B cell (primary cell): Measurements from ENCODE around the gene RPL27. TPM values are rescaled to one million over a fixed set of nuclear protein-coding genes. Genes with fewer than 3 reads are reported as not detected.

Experiments used
- ATAC-seq: fragments of 200-7000 bp; cut with Tn5 transposase; one replicate; pipeline ENCODE4 v1.10.0; 2021; ENCODE audit warnings: low read depth, mild to moderate bottlenecking, moderate number of reproducible peaks, moderate library complexity
- CTCF ChIA-PET: fragments of 350-600 bp; sonication (Branson Sonifier 250); formaldehyde crosslinking; loops from one replicate; lab custom pipeline; 2021; ENCODE audit warnings: antibody characterized with exemption, inconsistent platforms; lab: Charles Lee
- POLR2A ChIA-PET: fragments of 350-600 bp; sonication (Branson Sonifier 250); formaldehyde crosslinking; loops from one replicate; lab custom pipeline; 2021; ENCODE audit warnings: antibody characterized with exemption; lab: Charles Lee
- DNase-seq: peaks from one replicate; pipeline ENCODE4 v3.0.0; 2013
- H2AFZ ChIP-seq: 2 replicates; pipeline ENCODE4 v1.6.1; 2012; ENCODE audit warnings: mild to moderate bottlenecking, low read depth, low read length; ENCODE audit not compliant: insufficient read depth, poor library complexity, severe bottlenecking
- H3K27ac ChIP-seq, 2 donors: 1 replicate in 1 of 2; 2 replicates in 1 of 2; pipeline ENCODE4 v1.5.1; 2012 to 2013; ENCODE audit warnings: low read length in 2 of 2, mild to moderate bottlenecking in 2 of 2, moderate library complexity in 1 of 2
- H3K27me3 ChIP-seq, 4 experiments: fragments of 200-600 bp in 1 of 4; sonication (generic) in 1 of 4; replicated peaks in 1 of 4; 1 replicate in 2 of 4; 2 replicates in 2 of 4; pipeline versions ENCODE4 v1.6.1 to v1.7.0; 2013 to 2016; ENCODE audit warnings: low read length in 3 of 4, mild to moderate bottlenecking in 2 of 4, mixed read lengths in 1 of 4, moderate library complexity in 1 of 4; ENCODE audit not compliant: insufficient read depth in 4 of 4, control insufficient read depth in 3 of 4; ENCODE audit errors: control extremely low read depth in 1 of 4
- H3K36me3 ChIP-seq, 2 experiments: replicated peaks in 1 of 2; 1 replicate in 1 of 2; 2 replicates in 1 of 2; pipeline versions ENCODE4 v1.6.1 to v1.7.1; 2013; ENCODE audit warnings: low read length in 1 of 2; ENCODE audit not compliant: insufficient read depth in 2 of 2, control insufficient read depth in 1 of 2; ENCODE audit errors: control extremely low read depth in 1 of 2, extremely low read depth in 1 of 2
- H3K4me1 ChIP-seq, 2 donors: fragments of 200-600 bp in 1 of 2; sonication (generic) in 1 of 2; 1 replicate in 1 of 2; 2 replicates in 1 of 2; pipeline versions ENCODE4 v1.5.1 to v1.6.1; 2013 to 2017; ENCODE audit warnings: low read length in 2 of 2; ENCODE audit not compliant: control insufficient read depth in 2 of 2, insufficient read depth in 2 of 2
- H3K4me2 ChIP-seq: replicated peaks from 2 replicates; pipeline ENCODE3; 2012; ENCODE audit warnings: mild to moderate bottlenecking, low read depth, low read length; ENCODE audit not compliant: poor library complexity, severe bottlenecking
- H3K4me3 ChIP-seq, 5 experiments: fragments of 200-600 bp in 1 of 5; sonication (generic) in 1 of 5; 1 replicate in 3 of 5; 2 replicates in 2 of 5; pipeline versions ENCODE4 v1.5.1 to v1.7.0; 2011 to 2016; ENCODE audit warnings: low read length in 4 of 5, mild to moderate bottlenecking in 4 of 5, low read depth in 2 of 5, control low read depth in 1 of 5, moderate library complexity in 1 of 5; ENCODE audit not compliant: insufficient read depth in 1 of 5; ENCODE audit errors: control extremely low read depth in 1 of 5, extremely low read depth in 1 of 5
- H3K79me2 ChIP-seq: fragments of 200-600 bp; sonication (generic); one replicate; pipeline ENCODE4 v1.6.0; 2016; ENCODE audit warnings: low read length; ENCODE audit not compliant: control insufficient read depth, insufficient read depth
- H3K9ac ChIP-seq: fragments of 200-600 bp; sonication (generic); 2 replicates; pipeline ENCODE4 v1.6.1; 2017; ENCODE audit warnings: mild to moderate bottlenecking, low read length, moderate library complexity
- H3K9me3 ChIP-seq, 3 donors: one replicate each; pipeline versions ENCODE4 v1.6.1 to v1.7.1; 2013; ENCODE audit warnings: low read length in 2 of 3; ENCODE audit not compliant: control insufficient read depth in 2 of 3, insufficient read depth in 1 of 3; ENCODE audit errors: control extremely low read depth in 1 of 3
- H4K20me1 ChIP-seq: 2 replicates; pipeline ENCODE4 v1.6.0; 2012; ENCODE audit warnings: mild to moderate bottlenecking, low read length; ENCODE audit not compliant: insufficient read depth, control insufficient read depth, poor library complexity, severe bottlenecking
- H3K27ac Mint-ChIP-seq: one replicate; pipeline ENCODE4 v1.8.0; 2021; ENCODE audit warnings: mixed read lengths
- H3K27me3 Mint-ChIP-seq: one replicate; pipeline ENCODE4 v1.8.0; 2021; ENCODE audit warnings: mixed read lengths
- H3K4me1 Mint-ChIP-seq: one replicate; pipeline ENCODE4 v1.8.0; 2021; ENCODE audit warnings: mixed read lengths
- H3K4me3 Mint-ChIP-seq: one replicate; pipeline ENCODE4 v1.8.0; 2021; ENCODE audit warnings: mixed read lengths
- H3K9me3 Mint-ChIP-seq: one replicate; pipeline ENCODE4 v1.8.0; 2022; ENCODE audit warnings: mixed read lengths; ENCODE audit not compliant: insufficient read depth
- EZH2 ChIP-seq: IDR thresholded peaks from 2 replicates; pipeline ENCODE4 v1.6.1; 2012; ENCODE audit warnings: borderline replicate concordance, low read depth, mild to moderate bottlenecking, moderate library complexity, low read length; ENCODE audit not compliant: insufficient read depth, poor library complexity, severe bottlenecking
- WGBS: methylation state at CpG from one replicate; pipeline ENCODE4 v1.1.5; 2013; ENCODE audit warnings: missing lambda C conversion rate; ENCODE audit not compliant: insufficient coverage; 5-methylcytosine and 5-hydroxymethylcytosine counted together
- intact Hi-C: fragments of 100-400 bp; cut with micrococcal nuclease; formaldehyde crosslinking; loops from one replicate; pipeline ENCODE4 v1.10.0; 2022
- polyA plus RNA-seq: library from polyadenylated mRNA; depleted of rRNA; stranded (reverse); fragments of >200 nt; gene quantifications from 2 replicates; pipeline ENCODE4 v1.2.3, GENCODE V29; 2012
- total RNA-seq, 2 donors: library from RNA; stranded (reverse); fragments of 120-200 nt in 1 of 2; gene quantifications; 1 replicate in 1 of 2; 2 replicates in 1 of 2; pipeline versions ENCODE4 v1.2.3 to v1.2.4, GENCODE V29; 2013 to 2022
- TF ChIP-seq, protein P1 (sequence below): fragments of 200-600 bp; IDR thresholded peaks from one replicate; pipeline ENCODE4 v1.8.0; 2022; ENCODE audit warnings: antibody characterized with exemption, mild to moderate bottlenecking

The RPL27 gene
- total and polyA plus RNA-seq, 2 donors (not counting 1 experiment from before 2014, with no cell fraction given) = 1,087 to 3,493 TPM

DNA sequence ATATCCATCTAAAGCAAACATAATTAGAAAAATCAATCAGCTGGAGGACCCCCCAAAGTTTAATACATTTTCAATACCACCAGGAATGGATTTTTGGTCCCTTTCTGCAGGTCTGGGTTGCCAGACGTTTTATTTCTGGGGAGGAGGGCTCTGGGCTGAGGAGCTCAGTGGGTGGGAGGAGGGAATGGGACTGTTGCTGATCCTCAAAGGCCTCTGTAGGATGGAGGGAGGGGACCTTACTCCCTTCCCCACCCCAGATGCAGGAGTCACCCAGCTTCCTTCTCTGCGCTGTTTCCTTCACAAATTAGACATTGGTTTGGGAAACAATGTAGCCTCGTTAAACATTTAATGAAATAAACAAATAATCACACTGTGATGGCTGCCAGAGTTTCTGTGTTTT is 33.4 kb downstream of the RPL27 start:
- POLR2A ChIA-PET = no interaction called here
- Histone ChIP-seq H3K4me2 (no peak overlapping the region), H3K9ac (no peak overlapping the region), H3K27me3 (no peaks in the 10 kb centered on the region), H3K4me3 (no peak overlapping the region), H4K20me1 (no peaks in the 10 kb centered on the region), H3K36me3 (no peaks in the 10 kb centered on the region), H3K9me3 (no peaks in the 10 kb centered on the region), H3K4me1 (no peaks in the 10 kb centered on the region), H3K27ac (no peak overlapping the region), H3K79me2 (no peaks in the 10 kb centered on the region), H2AFZ (no peak overlapping the region)
- ATAC-seq = no peak
- Mint-ChIP-seq H3K9me3 (no peaks in the 10 kb centered on the region), H3K4me3 (no peak overlapping the region), H3K4me1 (no peaks in the 10 kb centered on the region), H3K27me3 (no peaks in the 10 kb centered on the region), H3K27ac (no peak overlapping the region)
- no peak for DNase-seq
- CTCF ChIA-PET = interaction anchor here (0.8 kb wide), 1 partner anchor 26 kb away, joined by 3 read pairs; the partner anchor contains the start of gene IFI35
- TF ChIP-seq EZH2 = no peak
- TF ChIP-seq, protein P1, sequence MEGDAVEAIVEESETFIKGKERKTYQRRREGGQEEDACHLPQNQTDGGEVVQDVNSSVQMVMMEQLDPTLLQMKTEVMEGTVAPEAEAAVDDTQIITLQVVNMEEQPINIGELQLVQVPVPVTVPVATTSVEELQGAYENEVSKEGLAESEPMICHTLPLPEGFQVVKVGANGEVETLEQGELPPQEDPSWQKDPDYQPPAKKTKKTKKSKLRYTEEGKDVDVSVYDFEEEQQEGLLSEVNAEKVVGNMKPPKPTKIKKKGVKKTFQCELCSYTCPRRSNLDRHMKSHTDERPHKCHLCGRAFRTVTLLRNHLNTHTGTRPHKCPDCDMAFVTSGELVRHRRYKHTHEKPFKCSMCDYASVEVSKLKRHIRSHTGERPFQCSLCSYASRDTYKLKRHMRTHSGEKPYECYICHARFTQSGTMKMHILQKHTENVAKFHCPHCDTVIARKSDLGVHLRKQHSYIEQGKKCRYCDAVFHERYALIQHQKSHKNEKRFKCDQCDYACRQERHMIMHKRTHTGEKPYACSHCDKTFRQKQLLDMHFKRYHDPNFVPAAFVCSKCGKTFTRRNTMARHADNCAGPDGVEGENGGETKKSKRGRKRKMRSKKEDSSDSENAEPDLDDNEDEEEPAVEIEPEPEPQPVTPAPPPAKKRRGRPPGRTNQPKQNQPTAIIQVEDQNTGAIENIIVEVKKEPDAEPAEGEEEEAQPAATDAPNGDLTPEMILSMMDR = no peak
- intact Hi-C loops = no loop called here
- WGBS = no CpG with 5 or more reads among the region's 3 CpGs

DNA sequence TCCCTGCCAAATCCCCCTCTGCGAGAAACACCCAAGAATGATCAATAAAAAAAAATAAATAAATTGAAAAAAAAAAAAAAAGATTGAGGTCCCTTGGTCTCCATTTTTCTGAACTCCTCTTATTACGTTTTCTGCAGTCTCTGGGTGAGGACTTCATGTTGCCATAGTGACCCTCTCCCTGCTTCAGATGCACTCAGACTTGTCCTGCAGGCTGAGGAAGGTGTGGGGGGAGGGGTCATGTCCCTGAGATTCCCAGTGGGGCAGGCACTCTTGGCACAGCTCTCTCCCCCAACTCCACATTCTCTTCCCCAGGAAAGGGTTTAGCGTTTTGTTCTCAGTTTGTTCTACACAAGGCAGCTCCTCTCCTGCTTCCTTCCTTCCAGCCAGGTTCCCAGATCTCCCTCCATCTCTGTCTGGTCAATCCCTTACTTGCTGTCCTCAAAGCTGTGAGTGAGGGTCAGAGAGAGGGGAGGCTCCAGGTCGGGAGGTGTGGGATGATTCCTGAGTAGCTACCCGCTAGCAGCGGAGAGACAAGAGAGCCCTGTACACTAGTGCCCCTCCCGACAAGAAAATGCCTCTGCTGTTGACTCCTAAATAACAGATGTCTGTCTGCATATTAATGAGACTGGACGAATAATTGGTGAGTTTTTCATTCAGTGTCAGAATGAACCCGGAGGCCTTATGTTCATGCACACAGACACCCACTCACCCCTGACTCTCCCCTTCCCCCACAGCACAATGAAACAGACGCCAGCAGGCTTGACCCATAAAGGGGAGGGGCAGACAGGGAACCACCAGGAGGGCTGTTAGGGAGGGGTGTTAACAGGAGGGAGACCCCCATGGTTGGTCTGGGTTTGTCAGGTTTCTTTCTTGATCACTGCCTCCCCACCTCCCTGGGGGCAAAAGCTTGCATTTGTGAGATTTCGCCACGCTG is 36.0 kb downstream of the RPL27 start:
- CTCF ChIA-PET = no interaction called here
- 80% methylated on average over 4 of the region's 12 CpGs for WGBS

More for the DNA sequence above, 36.0 kb downstream of the RPL27 start:
- no peaks in the 10 kb centered on the region for H3K9me3 Mint-ChIP-seq
- no peaks in the 10 kb centered on the region for H3K4me1 Mint-ChIP-seq
- no peak for DNase-seq
- ATAC-seq = no peak
- intact Hi-C loops = no loop called here
- Histone ChIP-seq H3K9ac (no peak overlapping the region), H3K27me3 (no peaks in the 10 kb centered on the region), H4K20me1 (no peaks in the 10 kb centered on the region), H3K4me3 (no peak overlapping the region), H3K4me1 (no peaks in the 10 kb centered on the region), H3K79me2 (no peaks in the 10 kb centered on the region), H3K27ac (no peak overlapping the region), H3K4me2 (no peak overlapping the region), H3K36me3 (no peaks in the 10 kb centered on the region), H2AFZ (no peak overlapping the region), H3K9me3 (no peaks in the 10 kb centered on the region)
- no peak overlapping the region for H3K4me3 Mint-ChIP-seq
- TF ChIP-seq, protein P1 = no peak
- TF ChIP-seq EZH2 = no peak
- H3K27ac Mint-ChIP-seq = no peak overlapping the region
- POLR2A ChIA-PET = no interaction called here
- no peaks in the 10 kb centered on the region for H3K27me3 Mint-ChIP-seq
